ENCODE measurements around the gene NPAS3.

GRCh38 chr14:33413381-33413780 lies 474.7 kb downstream of the NPAS3 start:
- TF ChIP-seq CTCF (IDR thresholded peaks at IDR 0.05) (no peak), POLR2A (IDR thresholded peaks at IDR 0.05) (no peak)
